Raji (cell line): ENCODE results near the gene IP6K2.
A peak's percentile ranks its signal among the peaks of the same experiment; 100 is the strongest.

Source experiments
- POLR2A ChIP-seq: IDR thresholded peaks from 2 replicates; pipeline ENCODE4 v1.6.1; 2011; ENCODE audit warnings: low read depth, low read length, control low read depth; ENCODE audit not compliant: insufficient read depth

Gene IP6K2

DNA sequence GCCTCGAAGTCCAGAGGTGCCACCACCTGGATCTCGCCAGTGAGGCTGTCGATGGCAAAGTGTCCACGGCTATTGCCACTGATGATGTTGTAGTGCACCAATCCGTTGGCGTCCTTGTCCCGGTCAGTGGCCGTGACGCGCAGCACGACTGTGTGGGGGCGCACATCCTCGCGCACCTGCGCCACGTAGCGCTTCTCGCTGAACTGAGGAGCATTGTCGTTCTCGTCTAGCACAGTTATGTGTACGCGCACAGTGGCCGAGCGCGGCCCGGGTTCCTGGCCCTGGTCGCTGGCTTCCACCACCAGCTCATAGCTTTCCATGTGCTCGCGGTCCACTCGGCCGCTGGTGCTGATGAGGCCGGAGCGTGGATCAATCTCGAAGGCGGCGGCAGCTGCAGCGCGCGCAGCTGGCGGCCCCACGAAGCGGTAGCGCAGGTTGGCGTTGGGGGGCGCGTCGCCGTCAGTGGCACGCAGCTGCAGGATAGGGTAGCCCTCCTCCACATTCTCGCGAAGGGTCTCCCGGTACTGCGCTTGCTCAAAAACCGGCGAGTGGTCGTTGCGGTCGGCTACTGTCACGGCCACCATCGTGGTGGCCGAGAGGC lies 56.1 kb downstream of the IP6K2 start:
- TF ChIP-seq POLR2A = no peak

GRCh38 chr3:48656841-48657281 lies 60.2 kb downstream of the IP6K2 start:
- TF ChIP-seq POLR2A = no peak

DNA sequence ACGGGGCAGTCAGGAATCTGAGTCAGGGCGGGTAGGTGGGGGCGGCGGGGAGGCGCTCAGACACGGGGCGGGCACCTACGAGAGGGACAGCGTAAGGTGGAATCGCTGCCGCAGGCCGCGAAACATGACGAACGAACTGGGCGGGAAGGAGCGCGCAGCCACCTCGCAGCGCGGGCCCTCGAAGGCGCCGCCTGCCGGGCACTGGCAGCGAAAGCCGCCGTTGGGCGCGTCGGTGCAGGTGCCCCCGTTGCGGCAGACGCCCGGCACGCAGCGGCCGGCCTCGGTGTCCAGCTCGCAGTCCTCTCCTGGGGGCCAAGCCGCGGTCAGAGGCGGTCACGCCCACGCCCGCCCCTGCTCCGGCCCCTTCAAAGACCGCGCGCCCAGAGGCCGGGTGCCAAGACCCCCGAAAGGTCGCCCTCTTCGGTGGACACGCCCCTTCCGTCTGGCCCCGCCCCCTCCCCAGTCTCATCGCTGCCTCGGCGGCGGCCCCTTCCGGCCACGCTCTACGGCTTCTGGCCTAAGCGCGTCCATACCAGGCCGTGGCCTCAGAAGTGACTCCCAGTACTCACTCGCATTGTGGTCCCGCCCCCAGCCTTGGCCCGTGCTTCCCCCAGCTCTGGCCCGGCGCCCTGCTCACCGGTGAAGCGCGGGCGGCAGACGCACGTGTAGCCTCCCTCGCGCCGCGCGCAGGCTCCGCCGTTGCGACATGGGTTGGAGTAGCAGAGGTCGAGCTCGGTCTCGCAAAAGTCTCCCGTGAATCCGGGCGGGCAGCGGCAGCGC lies 60.8 kb downstream of the IP6K2 start:
- TF ChIP-seq POLR2A = peak; percentile 46; the same call in 1 of the 2 replicates

DNA sequence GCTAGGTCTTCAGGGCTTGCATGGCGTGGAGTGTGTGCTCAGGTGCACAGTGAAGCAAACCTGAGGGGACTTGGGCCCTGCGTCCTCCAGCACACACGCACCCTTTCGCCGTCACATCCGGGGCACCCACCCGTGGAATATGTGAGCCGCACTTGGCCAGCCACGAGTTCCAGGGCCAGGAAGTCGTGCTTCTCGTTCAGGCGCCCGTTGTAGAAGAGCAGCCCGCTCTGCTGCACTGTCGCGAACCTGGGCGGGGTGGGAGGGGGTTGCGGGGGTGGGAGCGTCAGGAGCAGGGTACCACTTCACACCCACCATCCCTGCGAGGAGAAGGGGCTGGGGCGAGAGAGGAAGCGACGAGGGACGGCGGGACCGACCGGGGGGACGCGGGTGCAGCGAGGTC lies 61.4 kb downstream of the IP6K2 start:
- no peak for TF ChIP-seq POLR2A

GRCh38 chr3:48655063-48655462 lies 62.0 kb downstream of the IP6K2 start:
- TF ChIP-seq POLR2A = no peak

DNA sequence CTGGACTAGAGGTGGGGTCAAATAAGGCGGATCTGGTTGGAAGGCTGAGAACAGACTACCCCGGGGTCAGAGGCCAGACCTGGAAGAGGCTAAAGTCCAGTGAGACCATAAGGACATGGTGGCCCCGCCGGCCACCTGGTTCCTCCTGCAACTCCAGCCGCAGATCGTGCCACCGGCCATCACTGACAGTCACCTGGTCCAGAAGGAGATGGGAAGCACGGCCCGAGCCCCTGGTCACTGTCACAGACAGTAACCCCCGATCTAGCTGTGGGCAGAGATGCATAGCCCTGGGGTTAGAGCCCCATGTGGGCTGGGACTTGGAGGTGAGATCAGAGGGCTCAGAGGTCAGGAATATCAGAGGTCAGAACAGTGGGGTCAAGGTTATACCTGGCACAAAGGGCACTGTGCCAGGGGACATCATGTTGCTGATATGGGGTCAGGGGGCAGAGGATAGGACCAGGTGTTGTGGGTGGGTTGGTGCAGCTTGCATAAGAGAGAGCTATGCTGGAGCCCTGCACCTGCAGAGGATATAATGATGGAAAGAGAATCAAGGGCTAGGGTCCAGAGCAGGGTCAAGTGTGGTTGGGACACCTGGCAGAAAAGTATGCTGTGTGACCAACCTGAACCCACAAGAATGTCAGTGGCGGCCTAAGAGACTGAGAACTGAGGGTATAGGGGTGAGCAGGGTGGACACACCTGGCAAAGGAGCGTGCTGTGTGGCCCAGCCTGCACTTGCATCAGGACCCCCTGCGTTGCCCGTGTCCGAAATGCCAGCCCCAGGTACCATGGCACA lies 63.9 kb downstream of the IP6K2 start:
- no peak for TF ChIP-seq POLR2A

GRCh38 chr3:48651771-48652170 lies 65.2 kb downstream of the IP6K2 start:
- no peak for TF ChIP-seq POLR2A

DNA sequence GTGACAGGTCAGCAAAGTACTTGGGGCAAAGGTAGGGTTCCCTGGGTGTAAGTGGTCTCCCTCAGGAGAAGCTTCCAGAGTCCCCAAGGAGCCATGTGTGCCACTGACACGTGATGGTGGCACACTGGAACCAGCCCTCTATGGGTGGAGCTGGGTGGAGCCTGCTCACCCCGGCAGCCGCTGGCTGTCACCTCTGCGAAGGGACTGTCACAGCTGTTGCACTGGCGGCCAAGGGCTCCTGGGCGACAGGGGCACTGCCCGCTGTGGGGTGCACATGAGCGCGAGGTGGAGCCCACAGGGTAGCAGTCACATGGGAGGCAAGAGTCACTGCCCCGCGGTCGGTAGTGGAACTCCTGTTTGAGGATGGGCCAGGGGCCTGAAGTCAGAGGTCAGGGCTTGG lies 66.3 kb downstream of the IP6K2 start:
- no peak for TF ChIP-seq POLR2A

DNA sequence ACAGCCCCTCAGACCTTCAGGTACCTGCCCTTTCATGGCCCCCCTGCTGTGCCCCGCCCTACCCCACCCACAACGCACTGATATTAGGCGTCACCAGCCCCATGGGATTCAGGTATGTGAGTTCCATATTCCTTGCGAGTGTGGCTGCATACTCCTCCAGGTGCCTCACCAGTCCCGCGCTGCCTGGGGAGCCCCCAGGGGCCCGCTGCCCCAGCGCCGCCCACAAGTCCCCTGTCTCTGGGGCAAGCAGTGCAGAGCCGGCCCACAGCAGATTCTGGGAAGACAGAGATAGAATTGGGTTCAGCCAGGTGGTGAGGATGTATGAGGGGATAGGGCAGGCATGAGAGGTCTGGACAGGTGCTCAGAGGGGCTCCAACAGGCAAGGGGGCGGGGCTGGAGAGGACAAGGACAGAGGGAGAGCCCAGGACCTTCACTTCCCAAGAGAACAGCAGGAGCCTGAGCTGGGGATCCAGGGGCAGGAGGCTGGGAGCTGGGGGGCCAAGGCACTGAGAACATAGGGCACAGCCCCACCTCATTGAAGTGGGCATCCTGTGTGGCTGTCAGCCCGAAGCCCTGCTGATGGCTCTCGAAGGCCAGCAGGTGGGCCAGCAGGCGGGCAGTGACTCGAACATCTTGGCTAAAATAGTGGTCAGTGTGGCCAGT lies 68.7 kb downstream of the IP6K2 start:
- no peak for TF ChIP-seq POLR2A

DNA sequence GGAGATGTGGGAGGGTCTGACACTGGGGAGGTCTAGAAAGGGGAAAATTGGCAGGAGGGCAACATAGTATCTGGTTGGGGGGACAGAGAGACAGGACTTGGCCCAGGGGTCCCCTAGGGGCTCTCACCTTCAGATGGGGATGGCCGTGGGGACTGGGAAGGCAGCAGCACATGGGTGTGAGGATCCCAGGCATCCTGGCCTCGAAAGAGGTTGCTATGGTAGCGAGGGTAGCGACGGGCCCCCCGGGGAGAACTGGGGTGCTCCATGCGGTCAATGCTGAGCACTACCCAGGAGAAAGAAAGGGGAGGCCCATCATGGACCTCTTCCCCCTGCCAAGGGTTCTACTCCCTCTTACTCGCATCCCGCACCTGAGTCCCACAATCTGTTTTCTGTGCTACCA lies 69.3 kb downstream of the IP6K2 start:
- no peak for TF ChIP-seq POLR2A

GRCh38 chr3:48644898-48645760 lies 71.9 kb downstream of the IP6K2 start:
- TF ChIP-seq POLR2A = no peak

DNA sequence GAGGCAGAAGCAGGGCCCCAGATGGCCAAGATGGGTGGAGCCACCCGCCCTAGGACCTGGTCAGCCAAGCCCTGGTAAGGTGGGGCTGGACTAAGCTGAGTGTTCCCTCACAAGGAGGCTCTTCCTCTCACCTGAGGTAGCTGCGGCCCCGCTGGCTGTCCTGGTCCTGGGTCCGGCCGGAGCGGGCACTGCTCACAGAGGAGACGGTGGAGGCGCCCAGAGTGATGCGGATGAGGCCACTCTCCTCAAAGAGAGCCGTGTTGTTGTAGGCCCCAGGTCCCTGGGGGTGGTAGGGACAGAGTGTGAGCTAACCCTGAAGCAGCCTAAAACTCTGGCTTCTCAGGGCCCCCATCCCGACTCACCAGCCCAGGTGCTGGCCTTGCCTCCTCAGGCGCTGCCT lies 74.4 kb downstream of the IP6K2 start:
- no peak for TF ChIP-seq POLR2A

GRCh38 chr3:48641396-48641795 lies 75.6 kb downstream of the IP6K2 start:
- TF ChIP-seq POLR2A = no peak

DNA sequence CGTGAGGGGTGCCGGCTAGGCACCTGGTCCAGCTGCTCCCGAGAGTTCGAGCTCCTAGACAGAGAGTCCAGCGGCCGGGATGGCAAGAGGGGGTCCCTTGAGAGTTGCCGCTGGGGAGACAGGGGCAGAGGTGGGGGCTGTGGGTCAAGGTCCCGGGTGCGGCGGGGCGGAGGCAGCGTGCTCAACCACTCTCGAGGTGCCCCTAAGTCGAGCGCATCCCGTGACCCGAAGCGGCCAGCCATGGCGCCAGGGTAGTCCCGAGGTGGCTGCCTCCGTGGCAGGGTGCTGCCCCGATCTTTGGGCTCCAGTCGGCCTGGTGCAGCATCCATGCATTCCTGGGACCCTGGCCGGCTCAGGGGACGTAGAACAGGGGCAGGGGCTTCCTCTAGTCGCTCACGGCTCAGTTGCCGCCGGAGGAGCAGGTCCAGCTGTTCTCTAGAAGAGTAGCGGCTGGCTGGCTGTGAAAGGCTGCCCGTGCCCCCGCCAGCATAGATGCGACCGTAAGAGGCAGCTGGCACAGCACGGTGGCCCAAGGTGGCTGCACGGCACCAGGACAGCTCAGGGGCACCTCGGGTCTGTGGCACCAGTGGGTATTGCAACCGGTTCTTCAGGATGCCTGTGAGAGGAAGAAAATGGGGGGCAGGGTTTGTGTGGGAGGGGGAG lies 76.9 kb downstream of the IP6K2 start:
- TF ChIP-seq POLR2A = no peak
